ENCODE data around the gene GOSR2.
"Not testable (repeated sequence)": the region's sequence is repeated elsewhere in the genome, so short reads cannot be mapped to it uniquely, and the experiment has no call there.

The GOSR2 gene

GRCh38 chr17:46964315-46965265 is 41.6 kb downstream of the GOSR2 start:
- DNase-seq (ENCODE audit: low read depth) = no peak

GRCh38 chr17:46968224-46968834 is 45.4 kb downstream of the GOSR2 start:
- DNase-seq (ENCODE audit: low read depth) = no peak

- no peak for DNase-seq (ENCODE audit: low read depth)
These were observed 45.9 kb downstream of the GOSR2 start for GRCh38 chr17:46968896-46969295.

GRCh38 chr17:46971647-46972300 is 48.8 kb downstream of the GOSR2 start:
- DNase-seq (ENCODE audit: low read depth) = no peak

- no peak for DNase-seq (ENCODE audit: low read depth)
These were observed 49.4 kb downstream of the GOSR2 start for GRCh38 chr17:46972346-46972745.

GRCh38 chr17:46974086-46974485 is 51.1 kb downstream of the GOSR2 start:
- DNase-seq (ENCODE audit: low read depth) = no peak

GRCh38 chr17:46975287-46975686 is 52.3 kb downstream of the GOSR2 start:
- DNase-seq (ENCODE audit: low read depth) = no peak

- no peak for DNase-seq (ENCODE audit: low read depth)
These were observed 53.8 kb downstream of the GOSR2 start for GRCh38 chr17:46976626-46977270.

GRCh38 chr17:46977348-46977747 is 54.4 kb downstream of the GOSR2 start:
- no peak for DNase-seq (ENCODE audit: low read depth)

GRCh38 chr17:46977750-46978488 is 55.0 kb downstream of the GOSR2 start:
- DNase-seq (ENCODE audit: low read depth) = no peak

GRCh38 chr17:46978489-46979146 is 55.7 kb downstream of the GOSR2 start:
- no peak for DNase-seq (ENCODE audit: low read depth)

- DNase-seq (ENCODE audit: low read depth) = peak; percentile 18
These were observed 56.3 kb downstream of the GOSR2 start, which contains the start of gene RPRML for GRCh38 chr17:46979147-46979863. Gene RPRML (minus strand): TSS chr17:46979253. CDS start chr17:46979007, 246 bp downstream.

GRCh38 chr17:46982577-46982976 is 59.6 kb downstream of the GOSR2 start:
- DNase-seq (ENCODE audit: low read depth) = no peak

GRCh38 chr17:46983782-46984181 is 60.8 kb downstream of the GOSR2 start:
- no peak for DNase-seq (ENCODE audit: low read depth)

GRCh38 chr17:46984341-46984740 is 61.4 kb downstream of the GOSR2 start:
- no peak for DNase-seq (ENCODE audit: low read depth)

- DNase-seq (ENCODE audit: low read depth) = no peak
These were observed 61.9 kb downstream of the GOSR2 start for GRCh38 chr17:46984892-46985291.

GRCh38 chr17:46986366-46986765 is 63.4 kb downstream of the GOSR2 start:
- no peak for DNase-seq (ENCODE audit: low read depth)

- DNase-seq (ENCODE audit: low read depth) = not testable (repeated sequence)
These were observed 65.0 kb downstream of the GOSR2 start for GRCh38 chr17:46987927-46988326.

- no peak for DNase-seq (ENCODE audit: low read depth)
These were observed 66.9 kb downstream of the GOSR2 start for GRCh38 chr17:46989637-46990431.
